Pancreas (tissue), 10 donors: Measurements from ENCODE around the gene ZBTB47. TPM values are rescaled to one million over a fixed set of nuclear protein-coding genes. Genes with fewer than 3 reads are reported as not detected.

Source experiments
- ATAC-seq, 4 donors: fragments of 200-7000 bp; cut with Tn5 transposase; one replicate each; pipeline versions ENCODE4 v1.8.0 to v1.9.1; 2020; ENCODE audit warnings: mild to moderate bottlenecking in 4 of 4, moderate library complexity in 4 of 4
- DNase-seq, 6 donors: peaks; one replicate each; pipeline ENCODE4 v3.0.0-alpha.2; 2020
- FAIRE-seq: peaks from 2 replicates; lab custom pipeline; 2012; peaks lifted over from hg19 to GRCh38; lab: Jason Lieb, UNC
- H3K27ac ChIP-seq, 4 donors: fragments of 200-600 bp; sonication (generic); 1 replicate in 3 of 4; 2 replicates in 1 of 4; pipeline versions ENCODE4 v1.5.0 to v1.8.0; 2020
- H3K27me3 ChIP-seq, 4 donors: fragments of 200-600 bp; one replicate each; pipeline ENCODE4 v1.8.0; 2021
- H3K36me3 ChIP-seq, 3 donors: fragments of 200-600 bp; sonication (generic) in 1 of 3; one replicate each; pipeline versions ENCODE4 v1.5.0 to v1.8.0; 2020 to 2021
- H3K4me1 ChIP-seq, 3 donors: fragments of 200-600 bp; one replicate each; pipeline ENCODE4 v1.8.0; 2021
- H3K4me3 ChIP-seq, 4 donors: fragments of 200-600 bp; sonication (generic) in 2 of 4; one replicate each; pipeline versions ENCODE4 v1.5.0 to v1.8.0; 2020 to 2021
- H3K9me3 ChIP-seq, 4 donors: fragments of 200-600 bp; one replicate each; pipeline ENCODE4 v1.8.0; 2021
- CTCF ChIP-seq, 4 donors: fragments of 200-600 bp; sonication (generic) in 3 of 4; IDR thresholded peaks; one replicate each; pipeline versions ENCODE4 v1.5.0 to v1.8.0; 2021; ENCODE audit warnings: antibody characterized with exemption in 4 of 4
- WGBS, 2 donors: extraction: QIAGEN DNeasy Blood & Tissue Kit; methylation state at CpG; one replicate each; pipeline ENCODE4 v1.1.7; 2013; 5-methylcytosine and 5-hydroxymethylcytosine counted together
- intact Hi-C, 3 donors: fragments of 100-400 bp; cut with DNase I; formaldehyde crosslinking; loops; one replicate each; pipeline versions ENCODE4 v1.11.1 to v1.14.2; 2022
- polyA plus RNA-seq, 2 donors: library from polyadenylated mRNA; stranded (reverse); fragments of 200-250 nt; gene quantifications; one replicate each; pipeline ENCODE4 v1.2.3, GENCODE V29; 2013
- total RNA-seq, 6 donors: library from RNA; stranded (reverse); fragmentation: NEBNext Ultra II Directional in 4 of 6; extraction: Animal tissue kit (Norgen Biotek cat#: 25700) in 4 of 6; gene quantifications; one replicate each; pipeline versions ENCODE4 v1.2.1 to v1.2.4, GENCODE V29; 2021 to 2023
- donor health status: healthy with polysubstance abuse.
- donor health status: DM: no; HTN: no; CAD: no; lungs with moderate emphysema.
- donor health status: DM: no; HTN: no; CAD: no.
- donor health status: control.
- donor health status: control.
- donor health status: Bipolar disorder and iron deficiency.
- donor health status: DM: yes; HTN: yes; CAD: no.
- donor health status: DM: no; HTN: no; CAD: no.
- donor health status: DM: no; HTN: no; CAD: no.
- donor health status: DM: yes; HTN: yes; CAD: no.

Gene ZBTB47
- total and polyA plus RNA-seq, 8 donors: 7.9 to 13.6 (median 10.2) TPM

- Histone ChIP-seq H3K36me3 (no peaks in the 10 kb centered on the region), H3K27me3 (no peaks in the 10 kb centered on the region), H3K4me1 (no peaks in the 10 kb centered on the region), H3K9me3 (no peaks in the 10 kb centered on the region), H3K4me3 (no peak overlapping the region), H3K27ac (no peak overlapping the region)
- ATAC-seq: no peak
- peak in 1 of 6 donors; percentile 7 for DNase-seq
- intact Hi-C loops: no loop called here
- whole genome bisulfite sequencing, 2 donors: 55 to 74% methylated on average over 7 of the region's 7 CpGs
- TF ChIP-seq CTCF (IDR thresholded peaks at IDR 0.05): no peak
- FAIRE-seq: no peak
Measured at GRCh38 chr3:42690191-42690590, 36.7 kb downstream of the ZBTB47 start.

GRCh38 chr3:42690766-42691680 is 37.5 kb downstream of the ZBTB47 start:
- DNase-seq (peak in 1 of 6 donors; percentile 31), FAIRE-seq (no peak), ATAC-seq (no peak)
- Histone ChIP-seq H3K27me3 (no peaks in the 10 kb centered on the region), H3K9me3 (no peaks in the 10 kb centered on the region), H3K4me1 (no peaks in the 10 kb centered on the region), H3K4me3 (no peak overlapping the region), H3K36me3 (no peaks in the 10 kb centered on the region), H3K27ac (no peak overlapping the region)
- no peak for TF ChIP-seq CTCF (IDR thresholded peaks at IDR 0.05)
- intact Hi-C loops: no loop called here
- WGBS, 2 donors: 67 to 71% methylated on average over 10 of the region's 10 CpGs

- no peaks in the 10 kb centered on the region for H3K9me3 ChIP-seq
- no peak for DNase-seq
- intact Hi-C loops: no loop called here
- TF ChIP-seq CTCF (IDR thresholded peaks at IDR 0.05): no peak
- no peak overlapping the region for H3K27ac ChIP-seq
- 60 to 71% methylated on average over 13 of the region's 13 CpGs for WGBS, 2 donors
- no peaks in the 10 kb centered on the region for H3K27me3 ChIP-seq
- H3K4me3 ChIP-seq: no peak overlapping the region
- FAIRE-seq: no peak
- ATAC-seq: no peak
- no peaks in the 10 kb centered on the region for H3K36me3 ChIP-seq
- no peaks in the 10 kb centered on the region for H3K4me1 ChIP-seq
Measured at GRCh38 chr3:42691816-42692666, 38.5 kb downstream of the ZBTB47 start.

DNA sequence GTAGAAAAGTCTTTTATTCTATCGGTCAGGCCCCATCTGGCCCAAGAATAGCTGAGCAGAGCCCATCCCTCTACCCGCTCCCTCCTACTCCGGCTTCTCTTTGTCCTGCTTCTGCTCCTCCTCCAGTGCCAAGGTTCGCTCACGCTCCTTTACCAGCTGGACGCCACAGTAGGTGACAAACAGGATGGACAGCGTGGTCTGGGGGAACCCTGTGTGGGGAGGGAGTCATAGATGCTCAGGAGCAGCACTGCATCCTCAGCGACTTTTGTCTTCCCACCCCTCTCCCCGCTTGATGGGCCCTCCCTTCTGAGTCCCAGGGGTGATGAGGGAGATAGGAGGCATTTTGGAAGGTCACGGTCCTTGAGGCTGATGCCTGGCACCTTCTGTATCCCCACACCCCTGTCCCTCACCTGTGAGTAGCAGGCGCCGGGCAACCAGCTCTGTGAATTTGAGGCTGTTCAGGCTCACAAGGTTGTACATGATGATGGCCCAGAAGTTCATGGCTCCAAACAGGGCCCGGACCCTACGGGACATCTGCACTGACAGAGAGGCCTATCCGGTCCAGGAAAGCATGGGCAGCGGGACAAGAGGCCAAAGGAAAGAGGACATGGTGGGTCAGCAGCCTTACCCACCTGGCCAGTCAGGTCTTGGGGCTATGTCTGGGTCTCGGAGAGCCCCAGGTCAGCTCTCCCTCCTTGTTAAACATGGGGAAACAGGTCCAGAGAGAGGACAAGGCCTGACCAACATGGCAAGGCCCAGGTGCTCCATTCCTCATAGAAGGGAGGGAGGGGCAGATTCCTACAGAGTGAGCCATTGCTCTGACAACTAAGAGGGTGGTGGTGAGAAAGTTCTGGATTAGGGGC is 39.4 kb downstream of the ZBTB47 start:
- no peak overlapping the region for H3K4me3 ChIP-seq
- no peak overlapping the region for H3K27ac ChIP-seq
- FAIRE-seq (no peak), DNase-seq (no peak), ATAC-seq (no peak)
- WGBS, 2 donors: 74 to 83% methylated on average over 17 of the region's 17 CpGs
- no peaks in the 10 kb centered on the region for H3K9me3 ChIP-seq
- no peaks in the 10 kb centered on the region for H3K27me3 ChIP-seq
- intact Hi-C loops: no loop called here
- no peak for TF ChIP-seq CTCF (IDR thresholded peaks at IDR 0.05)
- H3K4me1 ChIP-seq: no peaks in the 10 kb centered on the region
- no peaks in the 10 kb centered on the region for H3K36me3 ChIP-seq
